Activated naive CD4-positive, alpha-beta T cell treated with anti-CD3 and anti-CD28 coated beads for 36 hours (primary cell): ENCODE data around the gene RAB11FIP3. TPM values are rescaled to one million over a fixed set of nuclear protein-coding genes. Genes with fewer than 3 reads are reported as not detected.

Source experiments
- CTCF ChIA-PET: fragments of 350-600 bp; sonication (Branson Sonifier 250); formaldehyde crosslinking; loops from one replicate; lab custom pipeline; 2021; ENCODE audit warnings: antibody characterized with exemption; lab: Charles Lee
- DNase-seq: peaks from one replicate; pipeline ENCODE4 v3.0.0-alpha.2; 2020
- H3K27ac Mint-ChIP-seq: one replicate; pipeline ENCODE4 v1.8.0; 2021; ENCODE audit warnings: mild to moderate bottlenecking, mixed read lengths
- H3K27me3 Mint-ChIP-seq: one replicate; pipeline ENCODE4 v1.8.0; 2021; ENCODE audit warnings: low read depth, mixed read lengths
- H3K36me3 Mint-ChIP-seq: one replicate; pipeline ENCODE4 v1.8.0; 2021; ENCODE audit warnings: low read depth, mixed read lengths
- H3K4me1 Mint-ChIP-seq: one replicate; pipeline ENCODE4 v1.8.0; 2021; ENCODE audit warnings: low read depth, mixed read lengths
- H3K4me3 Mint-ChIP-seq: one replicate; pipeline ENCODE4 v1.8.0; 2021; ENCODE audit warnings: mild to moderate bottlenecking, moderate library complexity, mixed read lengths
- H3K9me3 Mint-ChIP-seq: one replicate; pipeline ENCODE4 v1.8.0; 2021; ENCODE audit warnings: mixed read lengths
- intact Hi-C: fragments of 100-400 bp; cut with micrococcal nuclease; formaldehyde crosslinking; loops from one replicate; pipeline ENCODE4 v1.15.1; 2023
- total RNA-seq, 2 experiments: library from RNA; stranded (reverse); gene quantifications; one replicate each; pipeline ENCODE4 v1.2.3, GENCODE V29; 2021

The RAB11FIP3 gene
- total RNA-seq, 2 experiments from 2014 or later: 15.8 to 18.2 TPM

DNA sequence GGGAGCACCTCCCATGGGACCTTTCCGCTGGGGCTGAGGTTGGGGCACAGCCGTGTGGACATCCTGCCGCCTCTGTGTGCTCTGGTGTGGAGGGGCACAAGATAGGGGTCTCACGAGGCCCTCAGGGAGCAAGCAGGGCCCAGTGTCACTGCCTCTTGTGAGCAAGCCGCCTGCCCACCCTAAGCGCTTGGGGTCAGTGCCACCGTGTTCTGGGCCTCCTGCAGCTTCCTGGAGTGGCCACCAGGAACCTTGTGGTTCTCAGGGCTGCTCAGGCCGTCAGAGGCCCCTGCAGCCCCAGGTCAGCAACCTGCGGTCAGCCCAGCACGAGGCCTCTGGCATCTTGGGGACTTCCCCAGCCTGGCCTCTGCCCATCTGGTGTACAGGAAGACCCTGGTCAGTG lies 88.5 kb downstream of the RAB11FIP3 start:
- Mint-ChIP-seq H3K27ac (no peak overlapping the region), H3K4me3 (no peak overlapping the region), H3K9me3 (no peaks in the 10 kb centered on the region), H3K27me3 (no peaks in the 10 kb centered on the region), H3K4me1 (no peaks in the 10 kb centered on the region), H3K36me3 (no peaks in the 10 kb centered on the region)
- intact Hi-C loops: no loop called here
- DNase-seq: no peak
- CTCF ChIA-PET: no interaction called here

DNA sequence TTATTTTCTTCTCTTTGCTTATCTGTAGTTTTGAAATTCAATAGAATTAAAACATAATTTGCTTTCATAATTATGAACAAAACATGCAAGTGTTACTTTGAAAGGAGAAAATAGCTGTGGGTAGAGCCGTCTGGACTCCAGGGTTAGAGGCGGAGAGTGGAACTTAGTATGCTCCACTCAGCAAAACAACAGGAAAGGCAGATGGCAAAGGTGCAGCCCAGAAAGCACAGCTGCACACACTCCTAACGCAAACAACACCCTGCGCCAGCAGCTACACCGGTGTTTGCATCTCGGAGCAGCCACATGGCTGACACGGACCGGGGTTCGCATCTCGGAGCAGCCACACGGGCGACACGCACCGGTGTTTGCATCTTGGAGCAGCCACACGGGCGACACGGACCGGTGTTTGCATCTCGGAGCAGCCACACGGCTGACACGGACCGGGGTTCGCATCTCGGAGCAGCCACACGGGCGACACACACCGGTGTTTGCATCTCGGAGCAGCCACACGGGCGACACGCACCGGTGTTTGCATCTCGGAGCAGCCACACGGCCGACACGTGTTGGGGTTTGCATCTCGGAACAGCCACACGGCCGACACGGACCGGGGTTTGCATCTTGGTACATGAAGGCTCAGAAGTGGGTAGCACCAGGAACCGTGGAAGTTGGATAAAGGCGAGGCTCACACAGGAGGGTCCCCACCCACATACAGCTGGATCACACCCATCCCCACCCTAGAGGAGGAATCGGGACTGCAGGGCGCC lies 89.9 kb downstream of the RAB11FIP3 start:
- no peak overlapping the region for H3K27ac Mint-ChIP-seq

GRCh38 chr16:515939-516226 lies 90.4 kb downstream of the RAB11FIP3 start:
- H3K9me3 Mint-ChIP-seq: no peaks in the 10 kb centered on the region
- H3K27ac Mint-ChIP-seq: no peak overlapping the region

More for the DNA sequence above, 89.9 kb downstream of the RAB11FIP3 start:
- intact Hi-C loops: no loop called here
- Mint-ChIP-seq H3K27me3 (no peaks in the 10 kb centered on the region), H3K36me3 (no peaks in the 10 kb centered on the region), H3K4me1 (no peaks in the 10 kb centered on the region), H3K9me3 (no peaks in the 10 kb centered on the region), H3K4me3 (no peak overlapping the region)
- no peak for DNase-seq
- CTCF ChIA-PET: no interaction called here

GRCh38 chr16:516301-516700 lies 90.9 kb downstream of the RAB11FIP3 start:
- DNase-seq: no peak
- no peaks in the 10 kb centered on the region for H3K36me3 Mint-ChIP-seq
- H3K27ac Mint-ChIP-seq: no peak overlapping the region
- intact Hi-C loops: no loop called here
- H3K27me3 Mint-ChIP-seq: no peaks in the 10 kb centered on the region
- H3K9me3 Mint-ChIP-seq: no peaks in the 10 kb centered on the region
- no peaks in the 10 kb centered on the region for H3K4me1 Mint-ChIP-seq
- no peak overlapping the region for H3K4me3 Mint-ChIP-seq
- CTCF ChIA-PET: no interaction called here

More at GRCh38 chr16:515939-516226, 90.4 kb downstream of the RAB11FIP3 start:
- no peaks in the 10 kb centered on the region for H3K27me3 Mint-ChIP-seq
- intact Hi-C loops: no loop called here
- no peaks in the 10 kb centered on the region for H3K36me3 Mint-ChIP-seq
- CTCF ChIA-PET: no interaction called here
- no peak overlapping the region for H3K4me3 Mint-ChIP-seq
- H3K4me1 Mint-ChIP-seq: no peaks in the 10 kb centered on the region
- no peak for DNase-seq

GRCh38 chr16:518858-519257 lies 93.4 kb downstream of the RAB11FIP3 start:
- H3K4me1 Mint-ChIP-seq: peaks cover 2% of the 10 kb centered on the region
- intact Hi-C loops: no loop called here
- no peak overlapping the region for H3K27ac Mint-ChIP-seq
- H3K36me3 Mint-ChIP-seq: no peaks in the 10 kb centered on the region
- H3K9me3 Mint-ChIP-seq: no peaks in the 10 kb centered on the region
- DNase-seq: no peak
- CTCF ChIA-PET: interaction anchor here (1.2 kb wide), 1 partner anchor 33 kb away, joined by 3 read pairs; no protein-coding TSS in a partner anchor
- H3K27me3 Mint-ChIP-seq: no peaks in the 10 kb centered on the region
- no peak overlapping the region for H3K4me3 Mint-ChIP-seq

DNA sequence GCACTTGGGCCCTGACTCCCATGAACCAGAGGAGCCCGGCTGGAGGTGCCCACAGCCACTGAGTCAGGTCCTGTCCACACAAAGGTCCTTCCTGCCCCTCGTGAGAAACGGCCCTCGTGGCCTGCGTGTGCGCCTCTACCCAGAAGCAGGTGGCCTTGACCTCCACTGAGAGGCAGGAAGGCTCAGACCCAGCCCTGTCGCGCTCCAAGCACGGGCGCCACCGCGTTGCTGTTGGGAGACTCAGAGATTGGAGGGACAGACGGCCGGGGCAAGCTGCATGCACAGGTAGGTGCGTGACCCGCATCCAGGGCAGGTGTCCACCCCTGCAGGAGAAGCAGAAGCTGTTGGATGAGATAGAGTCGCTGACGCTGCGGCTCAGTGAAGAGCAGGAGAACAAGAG lies 94.0 kb downstream of the RAB11FIP3 start:
- intact Hi-C loops: no loop called here
- Mint-ChIP-seq H3K27ac (no peak overlapping the region), H3K36me3 (no peaks in the 10 kb centered on the region), H3K4me1 (peaks cover 8% of the 10 kb centered on the region), H3K9me3 (no peaks in the 10 kb centered on the region), H3K27me3 (no peaks in the 10 kb centered on the region), H3K4me3 (no peak overlapping the region)
- no peak for DNase-seq
- CTCF ChIA-PET: interaction anchor here (1.1 kb wide), 1 partner anchor 35 kb away, joined by 3 read pairs; no protein-coding TSS in a partner anchor

GRCh38 chr16:519841-520687 lies 94.6 kb downstream of the RAB11FIP3 start:
- H3K4me3 Mint-ChIP-seq: no peak overlapping the region
- no peak for DNase-seq
- intact Hi-C loops: no loop called here
- H3K27ac Mint-ChIP-seq: no peak overlapping the region
- H3K36me3 Mint-ChIP-seq: no peaks in the 10 kb centered on the region
- H3K27me3 Mint-ChIP-seq: no peaks in the 10 kb centered on the region
- peaks cover 13% of the 10 kb centered on the region for H3K4me1 Mint-ChIP-seq
- H3K9me3 Mint-ChIP-seq: no peaks in the 10 kb centered on the region
- CTCF ChIA-PET: interaction anchor here (1.1 kb wide), 1 partner anchor 35 kb away, joined by 3 read pairs; no protein-coding TSS in a partner anchor

DNA sequence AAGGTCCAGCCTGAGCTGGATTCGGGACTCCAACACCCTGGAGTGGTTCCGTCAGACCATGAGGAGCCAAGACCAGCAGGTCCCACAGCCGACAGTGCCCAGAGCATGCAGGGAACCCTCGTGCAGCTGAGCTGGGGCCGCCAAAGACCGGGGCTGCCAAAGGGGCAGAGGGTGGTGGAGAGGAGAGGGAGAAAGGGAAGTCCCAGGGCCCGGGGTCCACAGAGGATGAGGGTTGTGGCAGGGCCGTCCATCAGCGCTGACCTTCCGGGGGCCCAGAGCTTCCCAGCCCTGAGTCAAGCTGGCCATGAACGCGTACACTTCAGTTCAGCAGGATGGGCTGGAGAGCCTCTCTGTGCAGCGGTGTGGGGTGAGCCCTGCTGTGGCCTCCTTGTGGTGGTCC lies 95.4 kb downstream of the RAB11FIP3 start:
- no peaks in the 10 kb centered on the region for H3K27me3 Mint-ChIP-seq
- no peak overlapping the region for H3K4me3 Mint-ChIP-seq
- peaks cover 4% of the 10 kb centered on the region for H3K36me3 Mint-ChIP-seq
- intact Hi-C loops: no loop called here
- DNase-seq: no peak
- no peak overlapping the region for H3K27ac Mint-ChIP-seq
- CTCF ChIA-PET: interaction anchor here (0.5 kb wide), 1 partner anchor 673 kb away, joined by 3 read pairs; no protein-coding TSS in a partner anchor
- peaks cover 21% of the 10 kb centered on the region for H3K4me1 Mint-ChIP-seq
- no peaks in the 10 kb centered on the region for H3K9me3 Mint-ChIP-seq

DNA sequence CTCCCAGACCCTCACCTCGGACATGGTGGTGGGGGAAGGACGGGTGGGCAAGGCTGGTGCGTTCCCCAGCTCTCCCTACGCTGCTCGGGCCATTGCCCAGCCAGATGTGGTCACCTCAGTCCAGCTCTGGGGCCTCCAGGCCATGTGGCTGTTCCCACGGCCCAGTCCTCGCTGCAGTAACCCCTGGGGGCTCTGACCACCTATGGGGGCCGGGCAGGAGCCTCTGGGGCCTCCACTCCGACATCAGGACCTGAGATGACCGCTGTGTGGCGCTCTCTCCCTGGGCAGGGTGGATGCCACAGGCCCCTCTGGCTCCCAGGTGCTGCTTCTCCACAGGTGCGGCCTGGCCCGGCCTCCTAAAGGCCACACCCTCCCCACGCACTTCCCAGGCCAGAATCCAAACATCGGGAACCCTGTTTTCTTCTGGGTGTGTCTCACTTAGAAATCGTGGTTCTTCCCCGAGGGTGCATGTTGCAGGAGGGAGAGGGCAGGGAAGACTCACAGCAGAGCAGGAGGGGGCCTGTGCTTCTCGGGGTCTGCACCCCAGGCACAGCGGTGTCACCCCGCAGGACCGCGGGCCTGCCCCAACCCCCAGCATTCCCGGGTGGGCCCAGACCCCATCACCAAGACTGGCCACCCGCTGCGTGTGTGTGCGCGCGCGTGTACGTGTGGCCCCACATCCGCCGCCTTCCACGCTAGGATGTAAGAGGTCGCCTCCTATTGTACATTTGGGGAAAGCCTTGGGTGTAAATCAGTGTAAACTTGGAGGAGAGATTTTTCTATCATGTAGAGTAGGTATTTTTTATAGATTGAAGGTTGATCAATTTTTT lies 96.1 kb downstream of the RAB11FIP3 start:
- no peak overlapping the region for H3K4me3 Mint-ChIP-seq
- H3K27me3 Mint-ChIP-seq: no peaks in the 10 kb centered on the region
- CTCF ChIA-PET: interaction anchor here (0.5 kb wide), 1 partner anchor 673 kb away, joined by 3 read pairs; no protein-coding TSS in a partner anchor
- peaks cover 4% of the 10 kb centered on the region for H3K36me3 Mint-ChIP-seq
- no peaks in the 10 kb centered on the region for H3K9me3 Mint-ChIP-seq
- no peak for DNase-seq
- intact Hi-C loops: no loop called here
- H3K4me1 Mint-ChIP-seq: peaks cover 22% of the 10 kb centered on the region
- no peak overlapping the region for H3K27ac Mint-ChIP-seq

- no peaks in the 10 kb centered on the region for H3K9me3 Mint-ChIP-seq
- no peak for DNase-seq
- CTCF ChIA-PET: no interaction called here
- H3K4me1 Mint-ChIP-seq: peaks cover 22% of the 10 kb centered on the region
- peaks cover 4% of the 10 kb centered on the region for H3K36me3 Mint-ChIP-seq
- intact Hi-C loops: no loop called here
- no peak overlapping the region for H3K4me3 Mint-ChIP-seq
- peak overlapping the region; percentile 63 for H3K27ac Mint-ChIP-seq
- no peaks in the 10 kb centered on the region for H3K27me3 Mint-ChIP-seq
Observed at GRCh38 chr16:522320-523096, 97.1 kb downstream of the RAB11FIP3 start.

- peak overlapping the region; percentile 96 for H3K27ac Mint-ChIP-seq
- intact Hi-C loops: no loop called here
- CTCF ChIA-PET: no interaction called here
Observed at GRCh38 chr16:523097-523741, 97.8 kb downstream of the RAB11FIP3 start.

More at GRCh38 chr16:523097-523741, 97.8 kb downstream of the RAB11FIP3 start:
- H3K27me3 Mint-ChIP-seq: no peaks in the 10 kb centered on the region
- H3K9me3 Mint-ChIP-seq: no peaks in the 10 kb centered on the region
- DNase-seq: no peak
- peaks cover 4% of the 10 kb centered on the region for H3K36me3 Mint-ChIP-seq
- H3K4me1 Mint-ChIP-seq: peaks cover 22% of the 10 kb centered on the region
- no peak overlapping the region for H3K4me3 Mint-ChIP-seq
